Tibial artery (tissue), 4 donors: Measurements from ENCODE around the gene AMOTL1.

ENCODE experiments used
- DNase-seq, 2 donors: peaks; one replicate each; pipeline ENCODE4 v3.0.0-alpha.2; 2019
- H3K27ac ChIP-seq, 2 donors: fragments of 200-600 bp; sonication (generic) in 1 of 2; 1 replicate in 1 of 2; 2 replicates in 1 of 2; pipeline ENCODE4 v1.5.1; 2018 to 2019; ENCODE audit warnings: mild to moderate bottlenecking in 1 of 2
- H3K27me3 ChIP-seq, 2 donors: fragments of 200-600 bp; sonication (generic) in 1 of 2; one replicate each; pipeline versions ENCODE4 v1.5.1 to v1.6.0; 2016 to 2019
- H3K36me3 ChIP-seq, 3 donors: fragments of 200-600 bp; sonication (generic) in 2 of 3; one replicate each; pipeline ENCODE4 v1.5.1; 2016 to 2019; ENCODE audit warnings: mild to moderate bottlenecking in 2 of 3
- H3K4me1 ChIP-seq, 4 donors: fragments of 200-600 bp; sonication (generic) in 2 of 4; 1 replicate in 3 of 4; 2 replicates in 1 of 4; pipeline ENCODE4 v1.5.1; 2016 to 2019
- H3K4me3 ChIP-seq, 2 donors: fragments of 200-600 bp; sonication (generic) in 1 of 2; 1 replicate in 1 of 2; 2 replicates in 1 of 2; pipeline ENCODE4 v1.5.1; 2018 to 2019; ENCODE audit warnings: mild to moderate bottlenecking in 2 of 2
- H3K9me3 ChIP-seq, 3 donors: fragments of 200-600 bp; sonication (generic) in 1 of 3; one replicate each; pipeline ENCODE4 v1.5.1; 2016 to 2019
- intact Hi-C: fragments of 100-400 bp; cut with DNase I; formaldehyde crosslinking; loops from one replicate; pipeline ENCODE4 v1.15.0; 2023; ENCODE audit warnings: low total_unique reads
- TF ChIP-seq, protein P1 (sequence below), 2 experiments: fragments of 200-600 bp in 1 of 2; fragments of 450-650 bp in 1 of 2; IDR thresholded peaks; one replicate each; pipeline ENCODE4 v1.5.1; 2017 to 2019; ENCODE audit warnings: antibody characterized with exemption in 2 of 2, mild to moderate bottlenecking in 1 of 2, moderate library complexity in 1 of 2

AMOTL1 gene

DNA sequence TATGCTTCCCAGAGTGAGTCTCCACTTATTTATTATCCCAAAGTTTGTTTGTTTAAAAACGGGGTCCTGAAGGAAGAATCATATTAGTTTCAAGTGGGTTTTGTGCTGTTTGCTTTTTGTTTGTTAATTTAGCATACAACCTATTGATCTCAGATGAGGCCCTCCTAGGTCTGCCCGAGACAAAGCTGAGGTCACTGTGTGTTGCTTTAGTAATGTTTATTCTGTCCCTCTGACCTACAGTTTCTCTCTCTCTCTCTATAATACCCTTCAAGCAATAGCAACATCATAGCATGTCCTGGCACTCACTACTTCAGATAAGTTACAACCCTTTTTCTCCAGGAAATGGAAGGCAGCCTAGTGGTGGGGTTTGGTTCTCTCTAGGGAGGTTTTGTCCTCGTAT is 63.4 kb downstream of the AMOTL1 start:
- H3K27ac ChIP-seq: no peak overlapping the region
- peaks cover 0 to 22% (median 0%) of the 10 kb centered on the region in 4 donors for H3K4me1 ChIP-seq

DNA sequence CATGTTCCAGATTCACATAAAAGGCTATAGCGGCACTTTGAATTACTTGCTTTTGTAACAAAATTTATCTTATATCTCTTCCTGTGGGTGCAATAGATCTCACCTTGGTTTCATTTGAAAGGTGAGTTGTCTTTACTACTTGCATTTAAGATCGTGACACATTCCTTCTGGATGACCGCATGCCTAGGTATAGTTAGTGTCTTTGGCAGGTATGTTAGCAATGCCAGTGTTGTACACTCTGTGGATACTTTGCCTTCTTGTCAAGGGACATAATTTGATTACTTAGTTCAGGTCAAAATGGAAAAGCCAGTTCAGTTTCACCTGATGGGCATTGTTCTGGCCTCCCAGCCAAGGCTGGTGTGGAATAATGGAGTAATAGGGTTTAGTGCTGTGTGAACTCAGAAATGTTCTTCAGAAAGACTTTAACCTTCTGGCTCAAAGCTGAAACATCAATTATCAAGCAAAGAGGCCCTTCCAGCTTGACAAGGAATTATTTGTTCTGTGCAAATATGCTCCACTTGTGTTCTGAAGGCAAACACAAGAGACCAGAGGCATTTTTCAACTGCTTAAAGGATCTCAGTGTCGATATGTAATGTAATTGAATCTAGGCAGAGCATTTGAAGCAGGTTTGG is 64.6 kb downstream of the AMOTL1 start:
- intact Hi-C loops: no loop called here
- Histone ChIP-seq H3K4me3 (no peak overlapping the region), H3K36me3 (peaks cover 29 to 50% (median 44%) of the 10 kb centered on the region in 3 donors), H3K4me1 (peaks cover 0 to 33% (median 3%) of the 10 kb centered on the region in 4 donors), H3K27ac (no peak overlapping the region), H3K27me3 (no peaks in the 10 kb centered on the region), H3K9me3 (no peaks in the 10 kb centered on the region)
- no peak for DNase-seq
- TF ChIP-seq, protein P1, sequence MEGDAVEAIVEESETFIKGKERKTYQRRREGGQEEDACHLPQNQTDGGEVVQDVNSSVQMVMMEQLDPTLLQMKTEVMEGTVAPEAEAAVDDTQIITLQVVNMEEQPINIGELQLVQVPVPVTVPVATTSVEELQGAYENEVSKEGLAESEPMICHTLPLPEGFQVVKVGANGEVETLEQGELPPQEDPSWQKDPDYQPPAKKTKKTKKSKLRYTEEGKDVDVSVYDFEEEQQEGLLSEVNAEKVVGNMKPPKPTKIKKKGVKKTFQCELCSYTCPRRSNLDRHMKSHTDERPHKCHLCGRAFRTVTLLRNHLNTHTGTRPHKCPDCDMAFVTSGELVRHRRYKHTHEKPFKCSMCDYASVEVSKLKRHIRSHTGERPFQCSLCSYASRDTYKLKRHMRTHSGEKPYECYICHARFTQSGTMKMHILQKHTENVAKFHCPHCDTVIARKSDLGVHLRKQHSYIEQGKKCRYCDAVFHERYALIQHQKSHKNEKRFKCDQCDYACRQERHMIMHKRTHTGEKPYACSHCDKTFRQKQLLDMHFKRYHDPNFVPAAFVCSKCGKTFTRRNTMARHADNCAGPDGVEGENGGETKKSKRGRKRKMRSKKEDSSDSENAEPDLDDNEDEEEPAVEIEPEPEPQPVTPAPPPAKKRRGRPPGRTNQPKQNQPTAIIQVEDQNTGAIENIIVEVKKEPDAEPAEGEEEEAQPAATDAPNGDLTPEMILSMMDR (IDR thresholded peaks at IDR 0.05): no peak

More for the DNA sequence above, 63.4 kb downstream of the AMOTL1 start:
- Histone ChIP-seq H3K36me3 (peaks cover 38 to 60% (median 50%) of the 10 kb centered on the region in 3 donors), H3K9me3 (no peaks in the 10 kb centered on the region), H3K27me3 (no peaks in the 10 kb centered on the region), H3K4me3 (no peak overlapping the region)
- no peak for DNase-seq
- intact Hi-C loops: no loop called here
- TF ChIP-seq, protein P1 (IDR thresholded peaks at IDR 0.05): no peak

DNA sequence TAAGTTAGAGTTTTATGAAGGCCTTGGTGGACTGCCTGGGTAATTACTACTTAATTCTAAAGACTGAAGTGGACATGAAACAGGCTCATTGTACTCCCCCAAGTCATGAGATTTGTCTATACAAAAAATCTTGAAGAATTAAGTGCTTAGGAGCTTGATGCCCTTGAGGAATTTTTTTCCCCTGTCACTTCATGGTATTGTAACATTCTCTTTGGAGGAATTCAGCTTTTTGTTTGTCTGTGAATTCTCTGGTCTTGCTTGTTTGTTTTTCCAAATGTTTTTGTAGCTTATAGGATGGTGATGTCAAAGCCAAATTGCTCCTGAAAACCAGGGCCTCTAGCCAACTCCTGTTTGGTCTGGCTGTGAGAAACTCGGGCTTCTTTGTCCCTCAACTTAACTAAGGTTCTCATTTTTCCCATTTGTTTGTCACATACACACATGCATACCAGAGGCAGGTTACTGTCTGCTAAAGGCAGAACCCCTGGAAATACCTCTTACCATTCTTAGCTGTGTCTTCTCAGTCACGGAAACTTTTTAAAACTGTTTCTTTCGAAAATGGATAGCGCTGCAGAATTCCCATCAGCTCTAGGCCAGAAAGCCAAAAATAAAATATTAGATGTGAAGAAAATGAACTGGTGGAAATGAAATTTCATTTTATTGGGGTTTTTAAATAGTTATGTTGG is 66.9 kb downstream of the AMOTL1 start:
- intact Hi-C loops: no loop called here
- no peak for DNase-seq
- no peak overlapping the region for H3K4me3 ChIP-seq
- peak overlapping the region in 1 of 2 donors; percentile 11 for H3K27ac ChIP-seq
- TF ChIP-seq, protein P1 (IDR thresholded peaks at IDR 0.05): no peak
- peaks cover 0 to 41% (median 7%) of the 10 kb centered on the region in 4 donors for H3K4me1 ChIP-seq
- H3K36me3 ChIP-seq: peaks cover 19 to 34% (median 23%) of the 10 kb centered on the region in 3 donors
- no peaks in the 10 kb centered on the region for H3K9me3 ChIP-seq
- H3K27me3 ChIP-seq: no peaks in the 10 kb centered on the region

DNA sequence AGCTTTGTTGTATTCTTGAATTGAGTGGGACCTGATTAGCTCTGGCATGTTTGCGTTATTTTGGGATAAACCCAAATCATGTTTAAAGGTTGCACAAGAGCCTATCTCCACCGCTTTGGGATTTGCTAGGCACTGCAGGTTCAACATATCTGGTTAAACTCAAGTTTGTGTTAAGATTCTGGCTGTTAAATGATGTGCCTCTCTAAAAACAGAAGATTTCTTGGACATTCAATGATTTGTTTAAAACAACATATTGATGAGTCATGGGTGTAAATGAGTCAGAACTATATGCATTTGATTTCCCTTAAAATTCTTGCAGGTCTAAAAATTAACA is 67.4 kb downstream of the AMOTL1 start:
- Histone ChIP-seq H3K4me3 (no peak overlapping the region), H3K27ac (no peak overlapping the region), H3K4me1 (peaks cover 0 to 44% (median 7%) of the 10 kb centered on the region in 4 donors), H3K36me3 (peaks cover 18 to 29% (median 19%) of the 10 kb centered on the region in 3 donors), H3K27me3 (no peaks in the 10 kb centered on the region), H3K9me3 (no peaks in the 10 kb centered on the region)
- intact Hi-C loops: no loop called here
- no peak for DNase-seq
- TF ChIP-seq, protein P1 (IDR thresholded peaks at IDR 0.05): no peak

DNA sequence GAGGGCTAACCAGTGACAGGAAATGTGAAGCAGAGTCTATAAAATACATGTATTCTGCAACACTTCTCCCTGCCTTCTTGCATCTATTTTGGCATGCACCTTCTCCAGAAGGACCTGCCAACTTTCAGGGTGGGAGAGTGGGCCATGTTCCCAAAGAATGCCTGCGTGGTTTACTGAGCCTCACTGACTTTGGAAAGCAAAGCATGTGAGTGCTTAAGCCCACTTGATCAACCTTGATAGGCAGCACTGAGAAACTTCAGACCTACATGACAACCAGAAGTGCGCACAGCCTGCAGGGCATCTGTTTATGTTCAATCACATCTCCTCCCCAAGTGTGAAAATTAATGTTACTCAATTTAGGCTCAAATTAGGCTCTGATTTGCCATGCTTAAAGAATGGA is 69.2 kb downstream of the AMOTL1 start:
- Histone ChIP-seq H3K27ac (no peak overlapping the region), H3K4me3 (no peak overlapping the region), H3K36me3 (peaks cover 5 to 13% (median 9%) of the 10 kb centered on the region in 3 donors), H3K9me3 (no peaks in the 10 kb centered on the region), H3K27me3 (no peaks in the 10 kb centered on the region), H3K4me1 (peaks cover 0 to 44% (median 7%) of the 10 kb centered on the region in 4 donors)
- DNase-seq: no peak
- intact Hi-C loops: no loop called here
- TF ChIP-seq, protein P1 (IDR thresholded peaks at IDR 0.05): no peak
